NOMO-1 (cell line): ENCODE results near the gene NLRP1.
A peak's percentile ranks its signal among the peaks of the same experiment; 100 is the strongest.

Source experiments
- DNase-seq, 2 experiments: peaks; one replicate each; lab custom pipeline; 2025; ENCODE audit not compliant: unreplicated experiment in 2 of 2; lab: John Stamatoyannopoulos, UW

Gene NLRP1

GRCh38 chr17:5526821-5527598 lies 57.3 kb downstream of the NLRP1 start:
- DNase-seq = peak; percentile 31 to 73

GRCh38 chr17:5523249-5523648 lies 61.1 kb downstream of the NLRP1 start:
- no peak for DNase-seq

- no peak for DNase-seq
These were observed 61.8 kb downstream of the NLRP1 start for GRCh38 chr17:5522476-5522875.

- DNase-seq = no peak
These were observed 68.1 kb downstream of the NLRP1 start for GRCh38 chr17:5516060-5516792.

GRCh38 chr17:5514976-5515375 lies 69.3 kb downstream of the NLRP1 start:
- DNase-seq = no peak

GRCh38 chr17:5513628-5514027 lies 70.7 kb downstream of the NLRP1 start:
- DNase-seq = no peak

GRCh38 chr17:5511401-5512225 lies 72.7 kb downstream of the NLRP1 start:
- DNase-seq = no peak

- DNase-seq = no peak
These were observed 73.5 kb downstream of the NLRP1 start for GRCh38 chr17:5510771-5511170.

GRCh38 chr17:5509482-5509881 lies 74.8 kb downstream of the NLRP1 start:
- no peak for DNase-seq

GRCh38 chr17:5508810-5509209 lies 75.5 kb downstream of the NLRP1 start:
- no peak for DNase-seq

- no peak for DNase-seq
These were observed 78.0 kb downstream of the NLRP1 start for GRCh38 chr17:5506307-5506706.

GRCh38 chr17:5502552-5502951 lies 81.8 kb downstream of the NLRP1 start:
- no peak for DNase-seq

- DNase-seq = no peak
These were observed 82.6 kb downstream of the NLRP1 start for GRCh38 chr17:5501685-5502084.

GRCh38 chr17:5500589-5501391 lies 83.5 kb downstream of the NLRP1 start:
- peak; percentile 44 to 51 for DNase-seq

- DNase-seq = no peak
These were observed 84.1 kb downstream of the NLRP1 start for GRCh38 chr17:5500247-5500588.

- DNase-seq = no peak
These were observed 84.7 kb downstream of the NLRP1 start for GRCh38 chr17:5499476-5500231.

- DNase-seq = no peak
These were observed 91.3 kb downstream of the NLRP1 start for GRCh38 chr17:5492970-5493369.

GRCh38 chr17:5488752-5489151 lies 95.6 kb downstream of the NLRP1 start:
- DNase-seq = no peak

GRCh38 chr17:5486206-5487124 lies 97.8 kb downstream of the NLRP1 start, which contains the start of gene MIS12:
Gene MIS12, plus strand, starts transcription at chr17:5486566. Its CDS starts 2,297 bp downstream, at chr17:5488863.
- DNase-seq = peak; percentile 99
